Thoracic aorta (tissue), 2 donors: Measurements from ENCODE around the gene BMPR2. TPM values are rescaled to one million over a fixed set of nuclear protein-coding genes. Genes with fewer than 3 reads are reported as not detected.
"Not testable (repeated sequence)": the region's sequence is repeated elsewhere in the genome, so short reads cannot be mapped to it uniquely, and the experiment has no call there.

ENCODE experiments used
- ATAC-seq: fragments of 150-250 bp; one replicate; pipeline ENCODE4 v1.8.0; 2017; ENCODE audit warnings: low read depth; ENCODE audit not compliant: insufficient number of reproducible peaks, low FRiP score
- DNase-seq: peaks from one replicate; pipeline ENCODE4 v3.0.0-alpha.2; 2020; ENCODE audit warnings: low spot score
- H3K27ac ChIP-seq, 2 donors: fragments of 200-600 bp; sonication (generic); 1 replicate in 1 of 2; 2 replicates in 1 of 2; pipeline ENCODE4 v1.5.1; 2016; ENCODE audit warnings: mild to moderate bottlenecking in 2 of 2, moderate library complexity in 2 of 2
- H3K27me3 ChIP-seq: fragments of 200-600 bp; sonication (generic); replicated peaks from 2 replicates; pipeline ENCODE4 v1.6.0; 2016; ENCODE audit warnings: mild to moderate bottlenecking; ENCODE audit not compliant: insufficient read depth
- H3K36me3 ChIP-seq: fragments of 200-600 bp; sonication (generic); one replicate; pipeline ENCODE4 v1.5.1; 2016
- H3K4me1 ChIP-seq, 2 donors: fragments of 200-600 bp; sonication (generic); 1 replicate in 1 of 2; 2 replicates in 1 of 2; pipeline versions ENCODE4 v1.5.1 to v1.6.0; 2016; ENCODE audit warnings: low read depth in 2 of 2, mild to moderate bottlenecking in 1 of 2; ENCODE audit not compliant: control insufficient read depth in 1 of 2
- H3K4me3 ChIP-seq: fragments of 200-600 bp; sonication (generic); 2 replicates; pipeline ENCODE4 v1.5.1; 2016; ENCODE audit warnings: mild to moderate bottlenecking
- H3K9me3 ChIP-seq: fragments of 200-600 bp; sonication (generic); 2 replicates; pipeline ENCODE4 v1.5.1; 2016
- CTCF ChIP-seq: fragments of 200-600 bp; sonication (generic); IDR thresholded peaks from one replicate; pipeline ENCODE4 v1.5.1; 2019; ENCODE audit warnings: antibody characterized with exemption
- total RNA-seq, 2 donors: library from RNA; depleted of rRNA; stranded (reverse); fragments of >200 nt; gene quantifications; one replicate each; pipeline versions ENCODE4 v1.1.0 to v1.2.3, GENCODE V29; 2016

Gene BMPR2
- total RNA-seq, 2 donors from 2014 or later, result 65.9 to 111 TPM

- DNase-seq (no peak), ATAC-seq (no peak)
- no peaks in the 10 kb centered on the region for H3K27me3 ChIP-seq
- H3K36me3 ChIP-seq, result no peaks in the 10 kb centered on the region
- no peaks in the 10 kb centered on the region for H3K9me3 ChIP-seq
- no peak overlapping the region for H3K4me3 ChIP-seq
- H3K4me1 ChIP-seq, result no peaks in the 10 kb centered on the region
- no peak overlapping the region for H3K27ac ChIP-seq
- TF ChIP-seq CTCF, result no peak
Observed at GRCh38 chr2:202355993-202356505, 20.1 kb upstream of the BMPR2 start.

GRCh38 chr2:202358924-202359323, 17.2 kb upstream of the BMPR2 start:
- not testable (repeated sequence) for DNase-seq, H3K9me3 ChIP-seq, H3K4me3 ChIP-seq, H3K27me3 ChIP-seq, ATAC-seq, H3K36me3 ChIP-seq, H3K4me1 ChIP-seq, H3K27ac ChIP-seq

- Histone ChIP-seq H3K9me3 (no peaks in the 10 kb centered on the region), H3K4me1 (no peaks in the 10 kb centered on the region), H3K27ac (no peak overlapping the region), H3K4me3 (no peak overlapping the region), H3K36me3 (no peaks in the 10 kb centered on the region), H3K27me3 (no peaks in the 10 kb centered on the region)
- no peak for DNase-seq
- ATAC-seq, result no peak
- no peak for TF ChIP-seq CTCF
Observed at GRCh38 chr2:202360646-202361045, 15.5 kb upstream of the BMPR2 start.

- no peak for TF ChIP-seq CTCF
- Histone ChIP-seq H3K4me3 (no peak overlapping the region), H3K4me1 (no peaks in the 10 kb centered on the region), H3K9me3 (no peaks in the 10 kb centered on the region), H3K36me3 (no peaks in the 10 kb centered on the region), H3K27me3 (no peaks in the 10 kb centered on the region), H3K27ac (no peak overlapping the region)
- DNase-seq (no peak), ATAC-seq (no peak)
Observed at GRCh38 chr2:202361108-202361507, 15.0 kb upstream of the BMPR2 start.

- Histone ChIP-seq H3K9me3 (no peaks in the 10 kb centered on the region), H3K4me3 (no peak overlapping the region), H3K36me3 (no peaks in the 10 kb centered on the region), H3K27ac (no peak overlapping the region), H3K27me3 (no peaks in the 10 kb centered on the region), H3K4me1 (peaks cover 0 to 7% of the 10 kb centered on the region in 2 donors)
- no peak for TF ChIP-seq CTCF
- ATAC-seq, result no peak
- DNase-seq, result no peak
Observed at GRCh38 chr2:202373490-202373889, 2.6 kb upstream of the BMPR2 start.

- not testable (repeated sequence) for ATAC-seq, H3K36me3 ChIP-seq, DNase-seq, H3K9me3 ChIP-seq, H3K4me1 ChIP-seq, H3K27me3 ChIP-seq
- peak overlapping the region; percentile 98 for H3K4me3 ChIP-seq
- H3K27ac ChIP-seq, result peak overlapping the region; percentile 95 to 98
Observed at GRCh38 chr2:202374383-202374782, 1.7 kb upstream of the BMPR2 start.
